Epithelial cell of prostate (primary cell): ENCODE results near the gene SNCB.
A peak's percentile ranks its signal among the peaks of the same experiment; 100 is the strongest.

Source experiments
- DNase-seq: peaks from one replicate; pipeline ENCODE4 v3.0.0-alpha.2; 2011; ENCODE audit warnings: low read depth, low spot score
- H3K27ac ChIP-seq: fragments of 450-650 bp; 2 replicates; pipeline ENCODE4 v1.5.1; 2017; ENCODE audit warnings: mild to moderate bottlenecking

SNCB gene

GRCh38 chr5:176581361-176581760, 49.0 kb downstream of the SNCB start:
- DNase-seq = no peak
- no peak overlapping the region for H3K27ac ChIP-seq

- DNase-seq = no peak
- no peak overlapping the region for H3K27ac ChIP-seq
Measured at GRCh38 chr5:176579323-176579722, 51.0 kb downstream of the SNCB start.

GRCh38 chr5:176578391-176578808, 51.9 kb downstream of the SNCB start:
- DNase-seq = peak; percentile 51
- no peak overlapping the region for H3K27ac ChIP-seq

GRCh38 chr5:176577312-176578176, 52.8 kb downstream of the SNCB start:
- H3K27ac ChIP-seq = no peak overlapping the region
- DNase-seq = no peak

GRCh38 chr5:176575488-176576422, 54.6 kb downstream of the SNCB start:
- no peak overlapping the region for H3K27ac ChIP-seq
- DNase-seq = no peak

- no peak overlapping the region for H3K27ac ChIP-seq
- no peak for DNase-seq
Measured at GRCh38 chr5:176575066-176575465, 55.3 kb downstream of the SNCB start.

- DNase-seq = no peak
- H3K27ac ChIP-seq = no peak overlapping the region
Measured at GRCh38 chr5:176574297-176574591, 56.1 kb downstream of the SNCB start.

GRCh38 chr5:176573564-176574296, 56.6 kb downstream of the SNCB start:
- no peak for DNase-seq

More at GRCh38 chr5:176573564-176574296, 56.6 kb downstream of the SNCB start:
- no peak overlapping the region for H3K27ac ChIP-seq
